Right atrium auricular region (tissue), 2 donors: ENCODE measurements around the gene CCDC83. TPM values are rescaled to one million over a fixed set of nuclear protein-coding genes. Genes with fewer than 3 reads are reported as not detected.
A peak's percentile ranks its signal among the peaks of the same experiment; 100 is the strongest.

Source experiments
- DNase-seq: peaks from one replicate; pipeline ENCODE4 v3.0.0-alpha.2; 2019; ENCODE audit warnings: low spot score
- H3K27ac ChIP-seq, 2 donors: fragments of 200-600 bp; sonication (generic); 1 replicate in 1 of 2; 2 replicates in 1 of 2; pipeline ENCODE4 v1.5.1; 2016 to 2019
- H3K27me3 ChIP-seq, 2 donors: fragments of 200-600 bp; sonication (generic); one replicate each; pipeline versions ENCODE4 v1.5.1 to v1.6.0; 2017 to 2019
- H3K36me3 ChIP-seq: fragments of 200-600 bp; sonication (generic); one replicate; pipeline ENCODE4 v1.5.1; 2016
- H3K4me1 ChIP-seq, 2 donors: fragments of 200-600 bp; sonication (generic); one replicate each; pipeline versions ENCODE4 v1.5.1 to v1.6.0; 2017 to 2019
- H3K4me3 ChIP-seq, 2 donors: fragments of 200-600 bp; sonication (generic); 1 replicate in 1 of 2; 2 replicates in 1 of 2; pipeline ENCODE4 v1.5.1; 2017 to 2019; ENCODE audit warnings: mild to moderate bottlenecking in 1 of 2, moderate library complexity in 1 of 2
- H3K9me3 ChIP-seq, 2 donors: fragments of 200-600 bp; sonication (generic); one replicate each; pipeline ENCODE4 v1.5.1; 2019
- total RNA-seq, 2 donors: library from RNA; depleted of rRNA; stranded (reverse); fragments of >200 nt; gene quantifications; one replicate each; pipeline ENCODE4 v1.1.0, GENCODE V29; 2016
- TF ChIP-seq, protein P1 (sequence below), 2 donors: fragments of 200-600 bp; sonication (generic); IDR thresholded peaks; one replicate each; pipeline ENCODE4 v1.5.1; 2019; ENCODE audit warnings: antibody characterized with exemption in 2 of 2

CCDC83 gene
- not detected for total RNA-seq

DNA sequence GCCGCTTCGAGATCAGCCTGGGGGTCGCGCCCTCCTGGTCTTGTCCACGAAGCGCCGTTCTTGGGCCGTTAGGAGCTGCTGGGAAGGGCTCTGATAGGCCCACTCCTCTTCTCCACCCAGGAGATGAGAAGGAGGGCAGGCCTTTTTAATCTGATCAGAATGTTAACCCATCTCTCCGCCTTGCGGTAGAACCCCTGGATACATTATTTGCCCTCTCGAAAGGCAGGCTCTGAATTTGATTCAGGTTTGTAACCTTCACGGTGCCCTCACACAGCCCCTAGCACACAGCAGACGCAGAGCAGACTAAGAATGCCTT, at the start of gene CCDC83:
TSS of gene CCDC83 (plus strand) at position 43 of the 316 bp plus-strand sequence. CDS start 9,741 bp downstream, outside the sequence.
- TF ChIP-seq, protein P1, sequence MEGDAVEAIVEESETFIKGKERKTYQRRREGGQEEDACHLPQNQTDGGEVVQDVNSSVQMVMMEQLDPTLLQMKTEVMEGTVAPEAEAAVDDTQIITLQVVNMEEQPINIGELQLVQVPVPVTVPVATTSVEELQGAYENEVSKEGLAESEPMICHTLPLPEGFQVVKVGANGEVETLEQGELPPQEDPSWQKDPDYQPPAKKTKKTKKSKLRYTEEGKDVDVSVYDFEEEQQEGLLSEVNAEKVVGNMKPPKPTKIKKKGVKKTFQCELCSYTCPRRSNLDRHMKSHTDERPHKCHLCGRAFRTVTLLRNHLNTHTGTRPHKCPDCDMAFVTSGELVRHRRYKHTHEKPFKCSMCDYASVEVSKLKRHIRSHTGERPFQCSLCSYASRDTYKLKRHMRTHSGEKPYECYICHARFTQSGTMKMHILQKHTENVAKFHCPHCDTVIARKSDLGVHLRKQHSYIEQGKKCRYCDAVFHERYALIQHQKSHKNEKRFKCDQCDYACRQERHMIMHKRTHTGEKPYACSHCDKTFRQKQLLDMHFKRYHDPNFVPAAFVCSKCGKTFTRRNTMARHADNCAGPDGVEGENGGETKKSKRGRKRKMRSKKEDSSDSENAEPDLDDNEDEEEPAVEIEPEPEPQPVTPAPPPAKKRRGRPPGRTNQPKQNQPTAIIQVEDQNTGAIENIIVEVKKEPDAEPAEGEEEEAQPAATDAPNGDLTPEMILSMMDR (IDR thresholded peaks at IDR 0.05): no peak
- Histone ChIP-seq H3K4me3 (peak within 1 kb of the TSS; percentile 44 to 60), H3K27me3 (no peaks in the 10 kb centered on the region), H3K36me3 (no peaks in the 10 kb centered on the region), H3K27ac (peak within 1 kb of the TSS; percentile 82 to 89), H3K9me3 (no peaks in the 10 kb centered on the region), H3K4me1 (peaks cover 0 to 7% of the 10 kb centered on the region in 2 donors)
- DNase-seq: no peak

DNA sequence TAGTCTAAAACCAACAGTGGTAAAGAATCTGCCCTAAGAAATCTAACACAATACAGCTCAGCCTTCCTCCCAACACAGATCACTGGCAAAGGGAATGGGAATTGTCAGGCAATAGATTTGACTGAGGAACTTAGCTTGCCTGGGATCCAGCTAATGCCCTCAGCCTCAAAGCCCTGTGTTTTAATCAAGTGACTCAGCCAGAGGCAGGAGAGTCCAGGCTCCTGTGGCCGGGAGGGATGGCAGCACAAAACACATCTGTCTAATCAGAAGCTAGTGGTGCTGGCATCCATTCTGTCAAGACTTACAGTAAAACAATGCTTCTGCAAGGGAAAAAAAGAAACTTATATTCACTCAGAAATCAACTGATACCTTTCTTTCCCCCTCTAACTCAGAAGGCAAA, 49.8 kb upstream of the CCDC83 start:
- no peak for DNase-seq
- TF ChIP-seq, protein P1 (IDR thresholded peaks at IDR 0.05): no peak
- no peak overlapping the region for H3K27ac ChIP-seq
- no peaks in the 10 kb centered on the region for H3K9me3 ChIP-seq
- no peaks in the 10 kb centered on the region for H3K27me3 ChIP-seq
- no peaks in the 10 kb centered on the region for H3K36me3 ChIP-seq
- no peak overlapping the region for H3K4me3 ChIP-seq
- peaks cover 0 to 7% of the 10 kb centered on the region in 2 donors for H3K4me1 ChIP-seq

DNA sequence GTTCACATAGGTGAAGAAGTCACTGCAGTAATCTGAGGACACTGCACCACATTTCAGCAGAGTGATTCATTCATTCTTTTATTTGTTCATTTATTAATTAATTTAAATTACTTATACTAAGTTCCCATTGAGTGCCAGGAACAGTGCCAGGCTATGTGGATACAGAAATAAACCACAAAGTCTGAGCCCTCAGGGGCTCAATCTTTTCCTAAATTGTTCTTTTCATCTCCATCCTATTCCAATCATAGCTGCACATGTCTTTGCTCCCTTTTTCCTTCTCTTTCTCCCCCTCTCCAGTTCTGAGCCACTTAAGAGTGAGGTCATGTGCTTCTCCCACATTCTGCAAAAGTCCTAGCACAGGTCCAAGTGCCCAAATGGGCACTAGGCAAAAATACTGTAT, 49.2 kb upstream of the CCDC83 start:
- Histone ChIP-seq H3K27ac (no peak overlapping the region), H3K36me3 (no peaks in the 10 kb centered on the region), H3K4me1 (peaks cover 0 to 10% of the 10 kb centered on the region in 2 donors), H3K4me3 (no peak overlapping the region), H3K9me3 (no peaks in the 10 kb centered on the region), H3K27me3 (no peaks in the 10 kb centered on the region)
- TF ChIP-seq, protein P1 (IDR thresholded peaks at IDR 0.05): no peak
- DNase-seq: no peak

DNA sequence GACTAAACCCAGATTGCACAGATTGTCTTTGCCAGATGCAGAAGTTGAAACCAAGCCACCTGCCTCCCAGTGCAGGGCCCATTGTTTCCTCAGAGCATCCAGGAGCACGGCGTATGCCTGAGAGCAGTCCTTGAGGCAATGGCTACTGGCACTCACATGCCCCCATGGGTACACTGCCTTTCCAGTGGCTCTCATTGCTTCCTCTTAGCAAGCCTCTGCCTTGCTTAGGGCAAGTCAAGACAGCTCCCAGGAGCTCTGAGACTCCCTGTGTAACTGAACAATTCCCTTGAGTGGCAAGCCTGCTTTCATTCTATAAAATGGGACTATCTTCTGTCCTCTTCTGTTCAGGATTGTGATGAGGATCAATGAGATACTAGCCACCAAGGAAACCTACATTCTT, 48.3 kb upstream of the CCDC83 start:
- H3K4me1 ChIP-seq: peaks cover 0 to 10% of the 10 kb centered on the region in 2 donors
- TF ChIP-seq, protein P1 (IDR thresholded peaks at IDR 0.05): no peak
- H3K9me3 ChIP-seq: no peaks in the 10 kb centered on the region
- no peaks in the 10 kb centered on the region for H3K36me3 ChIP-seq
- H3K27ac ChIP-seq: no peak overlapping the region
- H3K27me3 ChIP-seq: no peaks in the 10 kb centered on the region
- DNase-seq: no peak
- no peak overlapping the region for H3K4me3 ChIP-seq

DNA sequence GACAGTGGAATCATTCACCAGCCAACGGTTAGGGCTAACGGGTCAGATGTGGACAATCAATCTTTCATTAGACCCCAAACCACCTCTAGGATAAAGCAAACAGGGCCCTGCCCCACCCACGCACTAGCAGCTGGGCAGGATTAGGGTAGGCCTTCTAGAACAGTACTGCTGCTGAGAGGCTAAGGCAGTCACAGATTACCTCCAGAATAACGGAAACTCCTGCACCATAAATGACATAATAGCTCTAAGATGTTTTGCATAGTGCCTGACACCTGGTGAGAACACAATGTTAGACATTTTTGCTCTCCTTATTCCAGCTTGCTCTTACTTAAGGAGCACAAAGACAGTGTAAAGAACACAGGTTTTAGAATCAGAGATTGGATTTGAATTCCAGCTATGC, 46.0 kb upstream of the CCDC83 start:
- H3K4me1 ChIP-seq: peaks cover 0 to 10% of the 10 kb centered on the region in 2 donors
- no peak for DNase-seq
- H3K9me3 ChIP-seq: no peaks in the 10 kb centered on the region
- TF ChIP-seq, protein P1 (IDR thresholded peaks at IDR 0.05): no peak
- no peaks in the 10 kb centered on the region for H3K27me3 ChIP-seq
- no peak overlapping the region for H3K27ac ChIP-seq
- no peaks in the 10 kb centered on the region for H3K36me3 ChIP-seq
- peak overlapping the region in 1 of 2 donors; percentile 57 for H3K4me3 ChIP-seq

DNA sequence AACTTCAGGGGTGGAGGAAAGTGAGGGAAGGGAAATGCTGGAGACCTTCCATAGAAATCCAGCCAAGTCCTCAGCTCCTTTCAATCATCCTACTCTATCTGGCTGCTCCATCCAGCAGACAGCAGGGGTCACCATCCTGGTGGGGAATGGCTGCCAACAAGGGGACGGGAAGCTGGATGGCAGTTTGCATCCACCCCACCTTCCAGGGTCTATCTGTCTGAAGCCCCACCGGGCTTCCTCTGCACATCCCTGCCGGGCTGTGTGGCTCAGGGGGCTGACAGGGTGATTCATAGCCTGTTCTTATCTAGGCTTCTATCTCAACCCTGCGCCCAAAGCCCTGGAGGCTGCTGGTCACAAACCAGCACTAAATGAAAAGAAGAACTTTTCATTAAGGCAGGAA, 45.3 kb upstream of the CCDC83 start:
- peak overlapping the region; percentile 52 to 57 for H3K4me3 ChIP-seq

More for the DNA sequence above, 45.3 kb upstream of the CCDC83 start:
- Histone ChIP-seq H3K4me1 (peaks cover 0 to 10% of the 10 kb centered on the region in 2 donors), H3K27me3 (no peaks in the 10 kb centered on the region), H3K36me3 (no peaks in the 10 kb centered on the region), H3K9me3 (no peaks in the 10 kb centered on the region), H3K27ac (peak overlapping the region; percentile 9)
- no peak for DNase-seq
- TF ChIP-seq, protein P1 (IDR thresholded peaks at IDR 0.05): no peak
